ENCODE data around the gene ZNF516. TPM values are rescaled to one million over a fixed set of nuclear protein-coding genes. Genes with fewer than 3 reads are reported as not detected.
A peak's percentile ranks its signal among the peaks of the same experiment; 100 is the strongest.

The ZNF516 gene
- total RNA-seq, 1 donor from 2014 or later = 83.2 TPM

GRCh38 chr18:76430636-76431035 lies 64.4 kb downstream of the ZNF516 start:
- H3K9me3 Mint-ChIP-seq (ENCODE audit: unreplicated experiment) = no peaks in the 10 kb centered on the region
- no peak for DNase-seq (ENCODE audit: low spot score)
- no peak overlapping the region for H3K4me3 Mint-ChIP-seq (ENCODE audit: unreplicated experiment)
- H3K36me3 Mint-ChIP-seq (ENCODE audit: low read depth, unreplicated experiment) = peaks cover 30% of the 10 kb centered on the region
- no peak overlapping the region for H3K27ac Mint-ChIP-seq (ENCODE audit: unreplicated experiment)
- no peak for TF ChIP-seq CTCF (IDR thresholded peaks at IDR 0.05; ENCODE audit: unreplicated experiment)
- H3K4me1 Mint-ChIP-seq (ENCODE audit: unreplicated experiment) = peaks cover 39% of the 10 kb centered on the region
- H3K27me3 Mint-ChIP-seq (ENCODE audit: unreplicated experiment) = peaks cover 8% of the 10 kb centered on the region

- Mint-ChIP-seq H3K4me1 (ENCODE audit: unreplicated experiment) (peaks cover 28% of the 10 kb centered on the region), H3K27me3 (ENCODE audit: unreplicated experiment) (peaks cover 5% of the 10 kb centered on the region), H3K36me3 (ENCODE audit: low read depth, unreplicated experiment) (peaks cover 25% of the 10 kb centered on the region), H3K27ac (ENCODE audit: unreplicated experiment) (no peak overlapping the region), H3K9me3 (ENCODE audit: unreplicated experiment) (no peaks in the 10 kb centered on the region), H3K4me3 (ENCODE audit: unreplicated experiment) (no peak overlapping the region)
- DNase-seq (ENCODE audit: low spot score) = no peak
- no peak for TF ChIP-seq CTCF (IDR thresholded peaks at IDR 0.05; ENCODE audit: unreplicated experiment)
These were observed 65.5 kb downstream of the ZNF516 start for GRCh38 chr18:76429262-76430126.

- Mint-ChIP-seq H3K9me3 (ENCODE audit: unreplicated experiment) (no peaks in the 10 kb centered on the region), H3K36me3 (ENCODE audit: low read depth, unreplicated experiment) (peaks cover 25% of the 10 kb centered on the region), H3K4me3 (ENCODE audit: unreplicated experiment) (no peak overlapping the region), H3K27ac (ENCODE audit: unreplicated experiment) (peak overlapping the region; percentile 31), H3K27me3 (ENCODE audit: unreplicated experiment) (peaks cover 3% of the 10 kb centered on the region), H3K4me1 (ENCODE audit: unreplicated experiment) (peaks cover 22% of the 10 kb centered on the region)
- DNase-seq (ENCODE audit: low spot score) = no peak
- no peak for TF ChIP-seq CTCF (IDR thresholded peaks at IDR 0.05; ENCODE audit: unreplicated experiment)
These were observed 66.4 kb downstream of the ZNF516 start for GRCh38 chr18:76428396-76429261.

- H3K4me3 Mint-ChIP-seq (ENCODE audit: unreplicated experiment) = no peak overlapping the region
- H3K4me1 Mint-ChIP-seq (ENCODE audit: unreplicated experiment) = peaks cover 16% of the 10 kb centered on the region
- peaks cover 13% of the 10 kb centered on the region for H3K36me3 Mint-ChIP-seq (ENCODE audit: low read depth, unreplicated experiment)
- TF ChIP-seq CTCF (IDR thresholded peaks at IDR 0.05; ENCODE audit: unreplicated experiment) = peak; percentile 84
- peak; percentile 76 for DNase-seq (ENCODE audit: low spot score)
- H3K27ac Mint-ChIP-seq (ENCODE audit: unreplicated experiment) = no peak overlapping the region
- H3K27me3 Mint-ChIP-seq (ENCODE audit: unreplicated experiment) = peaks cover 1% of the 10 kb centered on the region
- H3K9me3 Mint-ChIP-seq (ENCODE audit: unreplicated experiment) = no peaks in the 10 kb centered on the region
These were observed 68.2 kb downstream of the ZNF516 start for GRCh38 chr18:76426737-76427305.
